HEK293 (cell line): Measurements from ENCODE around the gene NPNT.

Experiments used
- CTCF ChIA-PET: fragments of 350-600 bp; formaldehyde crosslinking; extraction: SDS; loops from one replicate; lab custom pipeline; 2021; ENCODE audit warnings: antibody characterized with exemption; lab: Yijun Ruan, JAX
- POLR2A ChIA-PET: fragments of 300-600 bp; formaldehyde crosslinking; extraction: SDS; loops from one replicate; lab custom pipeline; 2020; ENCODE audit warnings: antibody characterized with exemption, inconsistent platforms; lab: Yijun Ruan, JAX
- H3K27ac ChIP-seq: fragments of 200-500 bp; sonication (Bioruptor generic); 2 replicates; pipeline ENCODE4 v1.5.1; 2014; ENCODE audit warnings: low read depth, low read length, control low read depth, inconsistent platforms; ENCODE audit errors: extremely low read depth
- H3K36me3 ChIP-seq, 2 experiments: fragments of 200-500 bp in 1 of 2; sonication (Bioruptor generic) in 1 of 2; 1 replicate in 1 of 2; 2 replicates in 1 of 2; pipeline ENCODE4 v1.5.1; 2014 to 2017; ENCODE audit warnings: inconsistent platforms in 2 of 2, low read length in 2 of 2; ENCODE audit not compliant: control insufficient read depth in 2 of 2, insufficient read depth in 1 of 2
- H3K4me1 ChIP-seq: fragments of 200-500 bp; sonication (Bioruptor generic); 2 replicates; pipeline ENCODE4 v1.5.1; 2014; ENCODE audit warnings: mild to moderate bottlenecking, low read length, inconsistent platforms; ENCODE audit not compliant: control insufficient read depth, insufficient read depth
- H3K4me3 ChIP-seq: 2 replicates; pipeline ENCODE4 v1.5.1; 2011; ENCODE audit warnings: low read depth, mild to moderate bottlenecking, control low read depth, low read length, moderate library complexity
- H3K9me3 ChIP-seq: fragments of 200-500 bp; sonication (Bioruptor generic); 2 replicates; pipeline ENCODE4 v1.5.1; 2014; ENCODE audit warnings: low read depth, low read length, inconsistent platforms; ENCODE audit not compliant: control insufficient read depth, insufficient read depth
- GLIS1 ChIP-seq: fragments of 450-650 bp; formaldehyde crosslinking; IDR thresholded peaks from 2 replicates; pipeline ENCODE4 v1.5.1; 2016; ENCODE audit warnings: missing biosample characterization, missing genetic modification characterization
- HOXD13 ChIP-seq: sonication (generic); formaldehyde crosslinking; IDR thresholded peaks from 2 replicates; pipeline ENCODE4 v1.8.0; 2022; ENCODE audit warnings: missing genetic modification reagents, borderline replicate concordance
- OVOL3 ChIP-seq: fragments of 450-650 bp; formaldehyde crosslinking; IDR thresholded peaks from 2 replicates; pipeline ENCODE4 v1.5.1; 2016; ENCODE audit warnings: missing biosample characterization, missing genetic modification characterization
- PRDM1 ChIP-seq: fragments of 450-650 bp; formaldehyde crosslinking; IDR thresholded peaks from 2 replicates; pipeline ENCODE4; 2016; ENCODE audit warnings: missing biosample characterization, missing genetic modification characterization
- SCRT1 ChIP-seq: fragments of 450-650 bp; formaldehyde crosslinking; IDR thresholded peaks from 2 replicates; pipeline ENCODE4 v1.5.1; 2016; ENCODE audit warnings: missing biosample characterization, missing genetic modification characterization, borderline replicate concordance
- ZBTB17 ChIP-seq: fragments of 450-650 bp; formaldehyde crosslinking; IDR thresholded peaks from 2 replicates; pipeline ENCODE4 v1.5.1; 2016; ENCODE audit warnings: missing biosample characterization, missing genetic modification characterization
- ZBTB6 ChIP-seq: fragments of 450-650 bp; formaldehyde crosslinking; IDR thresholded peaks from 2 replicates; pipeline ENCODE4 v1.5.1; 2017; ENCODE audit warnings: missing biosample characterization, missing genetic modification characterization
- ZBTB8A ChIP-seq: fragments of 450-650 bp; formaldehyde crosslinking; IDR thresholded peaks from 2 replicates; pipeline ENCODE4 v1.5.1; 2016; ENCODE audit warnings: missing biosample characterization, missing genetic modification characterization
- ZNF112 ChIP-seq: fragments of 450-650 bp; formaldehyde crosslinking; IDR thresholded peaks from 2 replicates; pipeline ENCODE4 v1.5.0; 2017; ENCODE audit warnings: missing biosample characterization, missing genetic modification characterization
- ZNF148 ChIP-seq: fragments of 450-650 bp; formaldehyde crosslinking; IDR thresholded peaks from 2 replicates; pipeline ENCODE4 v1.5.0; 2017; ENCODE audit warnings: missing biosample characterization, missing genetic modification characterization, borderline replicate concordance
- ZNF157 ChIP-seq: fragments of 450-650 bp; formaldehyde crosslinking; IDR thresholded peaks from 2 replicates; pipeline ENCODE4 v1.5.1; 2016; ENCODE audit warnings: missing biosample characterization, missing genetic modification characterization
- ZNF202 ChIP-seq: fragments of 450-650 bp; formaldehyde crosslinking; IDR thresholded peaks from 2 replicates; pipeline ENCODE4 v1.5.1; 2016; ENCODE audit warnings: missing biosample characterization, missing genetic modification characterization, borderline replicate concordance
- ZNF239 ChIP-seq: fragments of 450-650 bp; formaldehyde crosslinking; IDR thresholded peaks from 2 replicates; pipeline ENCODE4 v1.5.1; 2016; ENCODE audit warnings: missing biosample characterization, missing genetic modification characterization
- ZNF530 ChIP-seq: fragments of 450-650 bp; formaldehyde crosslinking; IDR thresholded peaks from 2 replicates; pipeline ENCODE4 v1.5.1; 2016; ENCODE audit warnings: low read depth, missing biosample characterization, missing genetic modification characterization
- ZNF561 ChIP-seq: fragments of 450-650 bp; IDR thresholded peaks from 2 replicates; pipeline ENCODE4 v1.5.1; 2018; ENCODE audit warnings: missing biosample characterization, missing genetic modification characterization, borderline replicate concordance
- ZNF571 ChIP-seq: fragments of 450-650 bp; formaldehyde crosslinking; IDR thresholded peaks from 2 replicates; pipeline ENCODE4 v1.5.0; 2017; ENCODE audit warnings: missing biosample characterization, missing genetic modification characterization
- ZNF610 ChIP-seq: fragments of 450-650 bp; formaldehyde crosslinking; IDR thresholded peaks from 2 replicates; pipeline ENCODE4 v1.5.1; 2016; ENCODE audit warnings: missing biosample characterization, missing genetic modification characterization, borderline replicate concordance
- ZNF624 ChIP-seq: fragments of 450-650 bp; formaldehyde crosslinking; IDR thresholded peaks from 2 replicates; pipeline ENCODE4 v1.5.1; 2017; ENCODE audit warnings: missing biosample characterization, missing genetic modification characterization
- ZNF645 ChIP-seq: fragments of 450-650 bp; formaldehyde crosslinking; IDR thresholded peaks from 2 replicates; pipeline ENCODE4; 2016; ENCODE audit warnings: missing biosample characterization, missing genetic modification characterization
- ZNF768 ChIP-seq: fragments of 450-650 bp; formaldehyde crosslinking; IDR thresholded peaks from 2 replicates; pipeline ENCODE4 v1.5.1; 2018; ENCODE audit warnings: missing biosample characterization, mild to moderate bottlenecking, missing genetic modification characterization
- ZNF785 ChIP-seq: fragments of 450-650 bp; formaldehyde crosslinking; IDR thresholded peaks from 2 replicates; pipeline ENCODE4 v1.5.1; 2016; ENCODE audit warnings: missing biosample characterization, missing genetic modification characterization
- TF ChIP-seq, protein P1 (sequence below): fragments of 450-650 bp; formaldehyde crosslinking; IDR thresholded peaks from 2 replicates; pipeline ENCODE4 v1.5.1; 2017; ENCODE audit warnings: missing biosample characterization, missing genetic modification characterization
- TF ChIP-seq, protein P2 (sequence below): fragments of 450-650 bp; formaldehyde crosslinking; conservative IDR thresholded peaks from 2 replicates; pipeline ENCODE4 v1.5.1; 2016; ENCODE audit warnings: low read depth, missing biosample characterization, missing genetic modification characterization

Gene NPNT

GRCh38 chr4:106017975-106018374, 122.7 kb downstream of the NPNT start:
- CTCF ChIA-PET, result no interaction called here
- Histone ChIP-seq H3K4me3 (no peak overlapping the region), H3K9me3 (no peaks in the 10 kb centered on the region), H3K36me3 (no peaks in the 10 kb centered on the region), H3K27ac (no peak overlapping the region), H3K4me1 (no peaks in the 10 kb centered on the region)
- TF ChIP-seq, protein P1, sequence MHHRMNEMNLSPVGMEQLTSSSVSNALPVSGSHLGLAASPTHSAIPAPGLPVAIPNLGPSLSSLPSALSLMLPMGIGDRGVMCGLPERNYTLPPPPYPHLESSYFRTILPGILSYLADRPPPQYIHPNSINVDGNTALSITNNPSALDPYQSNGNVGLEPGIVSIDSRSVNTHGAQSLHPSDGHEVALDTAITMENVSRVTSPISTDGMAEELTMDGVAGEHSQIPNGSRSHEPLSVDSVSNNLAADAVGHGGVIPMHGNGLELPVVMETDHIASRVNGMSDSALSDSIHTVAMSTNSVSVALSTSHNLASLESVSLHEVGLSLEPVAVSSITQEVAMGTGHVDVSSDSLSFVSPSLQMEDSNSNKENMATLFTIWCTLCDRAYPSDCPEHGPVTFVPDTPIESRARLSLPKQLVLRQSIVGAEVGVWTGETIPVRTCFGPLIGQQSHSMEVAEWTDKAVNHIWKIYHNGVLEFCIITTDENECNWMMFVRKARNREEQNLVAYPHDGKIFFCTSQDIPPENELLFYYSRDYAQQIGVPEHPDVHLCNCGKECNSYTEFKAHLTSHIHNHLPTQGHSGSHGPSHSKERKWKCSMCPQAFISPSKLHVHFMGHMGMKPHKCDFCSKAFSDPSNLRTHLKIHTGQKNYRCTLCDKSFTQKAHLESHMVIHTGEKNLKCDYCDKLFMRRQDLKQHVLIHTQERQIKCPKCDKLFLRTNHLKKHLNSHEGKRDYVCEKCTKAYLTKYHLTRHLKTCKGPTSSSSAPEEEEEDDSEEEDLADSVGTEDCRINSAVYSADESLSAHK (tag by site-specific recombination), result no peak
- TF ChIP-seq ZNF148 (tag by site-specific recombination), result no peak
- no peak for TF ChIP-seq ZNF530
- no peak for TF ChIP-seq ZBTB6 (tag by site-specific recombination)
- TF ChIP-seq ZNF624 (tag by site-specific recombination), result no peak
- TF ChIP-seq ZNF571 (tag by site-specific recombination), result no peak
- TF ChIP-seq OVOL3 (tag by site-specific recombination), result no peak
- TF ChIP-seq ZNF610 (tag by site-specific recombination), result no peak
- no peak for TF ChIP-seq ZNF785 (tag by site-specific recombination)
- no peak for TF ChIP-seq ZNF645
- POLR2A ChIA-PET, result no interaction called here

- ChIA-PET POLR2A (no interaction called here), CTCF (no interaction called here)
- Histone ChIP-seq H3K4me3 (no peak overlapping the region), H3K4me1 (no peaks in the 10 kb centered on the region), H3K27ac (no peak overlapping the region), H3K36me3 (no peaks in the 10 kb centered on the region), H3K9me3 (no peaks in the 10 kb centered on the region)
- no peak for TF ChIP-seq ZNF561
- TF ChIP-seq SCRT1 (tag by site-specific recombination), result no peak
- no peak for TF ChIP-seq ZNF768 (tag by site-specific recombination)
- no peak for TF ChIP-seq GLIS1 (tag by site-specific recombination)
- no peak for TF ChIP-seq ZNF157 (tag by site-specific recombination)
- TF ChIP-seq HOXD13 (CRISPR knock-in tag), result no peak
- no peak for TF ChIP-seq ZNF112
- no peak for TF ChIP-seq ZNF239 (tag by site-specific recombination)
- TF ChIP-seq, protein P2, sequence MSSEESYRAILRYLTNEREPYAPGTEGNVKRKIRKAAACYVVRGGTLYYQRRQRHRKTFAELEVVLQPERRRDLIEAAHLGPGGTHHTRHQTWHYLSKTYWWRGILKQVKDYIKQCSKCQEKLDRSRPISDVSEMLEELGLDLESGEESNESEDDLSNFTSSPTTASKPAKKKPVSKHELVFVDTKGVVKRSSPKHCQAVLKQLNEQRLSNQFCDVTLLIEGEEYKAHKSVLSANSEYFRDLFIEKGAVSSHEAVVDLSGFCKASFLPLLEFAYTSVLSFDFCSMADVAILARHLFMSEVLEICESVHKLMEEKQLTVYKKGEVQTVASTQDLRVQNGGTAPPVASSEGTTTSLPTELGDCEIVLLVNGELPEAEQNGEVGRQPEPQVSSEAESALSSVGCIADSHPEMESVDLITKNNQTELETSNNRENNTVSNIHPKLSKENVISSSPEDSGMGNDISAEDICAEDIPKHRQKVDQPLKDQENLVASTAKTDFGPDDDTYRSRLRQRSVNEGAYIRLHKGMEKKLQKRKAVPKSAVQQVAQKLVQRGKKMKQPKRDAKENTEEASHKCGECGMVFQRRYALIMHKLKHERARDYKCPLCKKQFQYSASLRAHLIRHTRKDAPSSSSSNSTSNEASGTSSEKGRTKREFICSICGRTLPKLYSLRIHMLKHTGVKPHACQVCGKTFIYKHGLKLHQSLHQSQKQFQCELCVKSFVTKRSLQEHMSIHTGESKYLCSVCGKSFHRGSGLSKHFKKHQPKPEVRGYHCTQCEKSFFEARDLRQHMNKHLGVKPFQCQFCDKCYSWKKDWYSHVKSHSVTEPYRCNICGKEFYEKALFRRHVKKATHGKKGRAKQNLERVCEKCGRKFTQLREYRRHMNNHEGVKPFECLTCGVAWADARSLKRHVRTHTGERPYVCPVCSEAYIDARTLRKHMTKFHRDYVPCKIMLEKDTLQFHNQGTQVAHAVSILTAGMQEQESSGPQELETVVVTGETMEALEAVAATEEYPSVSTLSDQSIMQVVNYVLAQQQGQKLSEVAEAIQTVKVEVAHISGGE (tag by site-specific recombination), result no peak
- no peak for TF ChIP-seq ZNF202 (tag by site-specific recombination)
- TF ChIP-seq ZBTB17 (tag by site-specific recombination), result no peak
- no peak for TF ChIP-seq ZBTB8A (tag by site-specific recombination)
- no peak for TF ChIP-seq PRDM1 (tag by site-specific recombination)
Measured at GRCh38 chr4:106019771-106020170, 124.5 kb downstream of the NPNT start.
